ENCODE results near the gene CTIF.
A peak's percentile ranks its signal among the peaks of the same experiment; 100 is the strongest.
"Not testable (repeated sequence)": the region's sequence is repeated elsewhere in the genome, so short reads cannot be mapped to it uniquely, and the experiment has no call there.

Gene CTIF

DNA sequence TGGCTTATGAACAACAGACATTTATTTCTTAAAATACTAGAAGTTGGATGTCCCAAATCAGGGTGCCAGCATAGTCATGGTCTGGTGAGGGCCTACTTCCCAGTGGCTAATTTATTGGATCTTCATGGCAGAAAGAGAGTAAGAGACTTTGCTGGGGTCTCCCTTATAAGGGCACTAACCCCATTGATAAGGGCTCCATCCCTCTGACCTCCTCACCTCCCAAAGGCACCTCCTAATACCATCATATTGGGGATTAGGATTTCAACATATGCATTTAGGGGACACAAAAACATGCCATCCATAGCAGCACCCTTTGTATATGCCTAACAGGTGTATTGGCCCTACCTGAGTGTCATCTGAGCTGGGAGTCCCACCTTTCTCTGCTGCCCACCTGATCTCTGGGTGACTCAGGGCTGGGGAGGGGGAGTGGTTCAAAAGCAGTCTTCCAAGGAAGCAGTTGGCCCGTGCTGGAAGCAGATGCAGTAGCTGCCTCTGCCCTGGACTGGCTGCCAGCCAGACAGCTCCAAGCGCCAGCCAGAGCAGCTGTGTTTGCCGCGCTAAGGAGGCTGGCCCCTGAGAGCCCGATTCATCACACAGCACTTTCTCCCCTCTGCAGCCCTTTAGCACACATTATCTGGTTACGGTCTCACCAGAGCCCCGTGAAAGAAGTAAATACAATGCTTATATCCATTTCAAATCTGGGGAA lies 327.4 kb downstream of the CTIF start:
- peaks cover 9% of the 10 kb centered on the region for H3K36me3 Mint-ChIP-seq (ENCODE audit: low read depth)
- H3K27me3 Mint-ChIP-seq (ENCODE audit: low read depth, poor library complexity), result no peaks in the 10 kb centered on the region
- no peak overlapping the region for H3K4me3 Mint-ChIP-seq
- no peak for DNase-seq
- no peak overlapping the region for H3K27ac Mint-ChIP-seq
- TF ChIP-seq CTCF (IDR thresholded peaks at IDR 0.05), result no peak
- peaks cover 6% of the 10 kb centered on the region for H3K9me3 Mint-ChIP-seq
- peaks cover 39% of the 10 kb centered on the region for H3K4me1 Mint-ChIP-seq

DNA sequence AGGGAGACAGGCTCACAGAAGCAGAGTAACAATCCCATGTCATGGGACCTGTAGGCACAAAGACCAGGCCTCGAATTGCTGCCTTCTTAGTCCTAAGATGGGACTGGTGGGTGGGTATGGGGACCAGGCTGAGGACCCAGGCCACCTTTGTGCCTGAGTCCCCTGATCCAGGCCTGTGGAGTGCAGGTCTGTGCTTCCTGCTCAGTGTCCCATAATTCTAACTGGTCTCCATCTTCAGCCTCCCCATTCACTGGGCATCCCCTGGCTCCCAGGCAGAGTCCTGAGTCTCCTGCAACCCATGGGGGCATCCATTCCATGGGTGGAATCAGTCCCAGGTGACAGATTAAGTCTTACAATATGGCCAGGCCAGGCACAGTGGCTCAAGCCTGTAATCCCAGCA lies 328.0 kb downstream of the CTIF start:
- Mint-ChIP-seq H3K9me3 (peaks cover 6% of the 10 kb centered on the region), H3K27me3 (ENCODE audit: low read depth, poor library complexity) (no peaks in the 10 kb centered on the region), H3K4me1 (peaks cover 38% of the 10 kb centered on the region), H3K36me3 (ENCODE audit: low read depth) (peaks cover 9% of the 10 kb centered on the region), H3K27ac (no peak overlapping the region), H3K4me3 (no peak overlapping the region)
- DNase-seq, result no peak
- TF ChIP-seq CTCF (IDR thresholded peaks at IDR 0.05), result no peak

DNA sequence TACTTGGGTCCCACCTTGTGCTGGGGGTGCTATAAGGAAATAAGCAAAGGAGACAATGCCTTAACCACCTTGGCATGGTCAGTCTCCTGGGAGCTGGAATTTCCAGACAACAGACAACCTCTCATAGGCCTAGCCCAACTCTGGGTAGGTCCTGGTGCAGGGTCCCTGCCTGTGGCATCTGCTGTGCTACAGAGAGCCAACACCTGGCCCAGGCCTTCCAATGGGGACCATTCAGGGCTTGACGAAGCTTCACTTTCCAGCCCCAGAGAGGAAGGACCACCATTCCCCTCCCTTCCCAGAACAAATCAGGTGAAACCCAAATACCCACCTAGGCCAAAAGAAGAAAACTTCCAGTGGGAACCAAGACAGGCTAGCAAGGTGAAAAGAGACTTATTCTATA lies 329.1 kb downstream of the CTIF start:
- H3K27ac Mint-ChIP-seq, result no peak overlapping the region
- peaks cover 9% of the 10 kb centered on the region for H3K36me3 Mint-ChIP-seq (ENCODE audit: low read depth)
- no peak for DNase-seq
- H3K27me3 Mint-ChIP-seq (ENCODE audit: low read depth, poor library complexity), result no peaks in the 10 kb centered on the region
- peaks cover 38% of the 10 kb centered on the region for H3K4me1 Mint-ChIP-seq
- no peak for TF ChIP-seq CTCF (IDR thresholded peaks at IDR 0.05)
- H3K4me3 Mint-ChIP-seq, result no peak overlapping the region
- peaks cover 6% of the 10 kb centered on the region for H3K9me3 Mint-ChIP-seq

GRCh38 chr18:48868468-48869466 lies 329.9 kb downstream of the CTIF start:
- Mint-ChIP-seq H3K36me3 (ENCODE audit: low read depth) (peaks cover 9% of the 10 kb centered on the region), H3K27me3 (ENCODE audit: low read depth, poor library complexity) (no peaks in the 10 kb centered on the region), H3K27ac (peak overlapping the region; percentile 52), H3K4me1 (peaks cover 35% of the 10 kb centered on the region), H3K4me3 (no peak overlapping the region), H3K9me3 (peaks cover 6% of the 10 kb centered on the region)
- DNase-seq, result no peak
- no peak for TF ChIP-seq CTCF (IDR thresholded peaks at IDR 0.05)

DNA sequence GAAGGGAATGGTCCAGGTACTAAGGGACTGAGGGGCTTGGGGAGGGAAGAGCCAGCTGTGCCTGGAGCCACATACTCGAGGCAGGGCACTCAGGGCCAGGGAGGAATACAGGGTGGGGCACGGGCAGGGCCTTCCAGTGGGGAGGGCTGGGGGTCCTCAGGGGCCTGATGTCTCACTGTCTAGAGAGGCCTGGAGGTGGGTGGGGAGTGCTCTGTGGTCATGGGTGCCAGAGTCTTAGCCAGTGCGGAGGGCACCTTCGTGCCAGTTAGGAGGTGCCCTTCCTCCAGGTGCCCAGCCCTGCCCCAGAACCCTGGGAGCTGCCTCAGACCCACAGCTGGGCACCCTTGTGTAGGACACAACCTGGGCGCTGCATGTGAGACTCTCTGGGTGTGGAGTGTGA lies 330.8 kb downstream of the CTIF start:
- no peaks in the 10 kb centered on the region for H3K27me3 Mint-ChIP-seq (ENCODE audit: low read depth, poor library complexity)
- H3K4me3 Mint-ChIP-seq, result no peak overlapping the region
- peaks cover 6% of the 10 kb centered on the region for H3K9me3 Mint-ChIP-seq
- H3K27ac Mint-ChIP-seq, result no peak overlapping the region
- H3K4me1 Mint-ChIP-seq, result peaks cover 34% of the 10 kb centered on the region
- no peak for DNase-seq
- peaks cover 8% of the 10 kb centered on the region for H3K36me3 Mint-ChIP-seq (ENCODE audit: low read depth)
- TF ChIP-seq CTCF (IDR thresholded peaks at IDR 0.05), result no peak

DNA sequence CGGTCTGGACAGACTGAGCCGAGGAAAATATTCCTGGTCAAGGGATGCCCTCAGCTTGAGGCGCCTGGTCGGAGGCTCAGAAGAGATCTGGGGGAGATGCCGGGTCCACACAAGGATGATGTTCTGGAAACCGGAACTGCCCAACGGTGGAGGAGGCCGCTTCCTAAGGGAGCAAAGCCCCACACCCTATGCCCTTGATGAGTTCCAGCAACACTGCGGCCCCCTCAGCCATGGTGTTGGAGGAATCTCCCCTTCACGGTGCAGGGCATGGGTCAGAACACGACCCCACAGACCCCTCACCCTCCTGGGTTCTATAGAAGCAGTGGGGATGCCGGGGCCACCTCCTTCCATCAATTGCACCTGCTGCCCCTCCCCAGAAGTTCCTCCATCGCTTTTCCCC lies 332.1 kb downstream of the CTIF start:
- not testable (repeated sequence) for H3K27ac Mint-ChIP-seq; DNase-seq; H3K36me3 Mint-ChIP-seq (ENCODE audit: low read depth); H3K9me3 Mint-ChIP-seq; H3K4me3 Mint-ChIP-seq; H3K27me3 Mint-ChIP-seq (ENCODE audit: low read depth, poor library complexity)
- peaks cover 44% of the 10 kb centered on the region for H3K4me1 Mint-ChIP-seq
